Measurements from ENCODE around the gene IL9.

DNA sequence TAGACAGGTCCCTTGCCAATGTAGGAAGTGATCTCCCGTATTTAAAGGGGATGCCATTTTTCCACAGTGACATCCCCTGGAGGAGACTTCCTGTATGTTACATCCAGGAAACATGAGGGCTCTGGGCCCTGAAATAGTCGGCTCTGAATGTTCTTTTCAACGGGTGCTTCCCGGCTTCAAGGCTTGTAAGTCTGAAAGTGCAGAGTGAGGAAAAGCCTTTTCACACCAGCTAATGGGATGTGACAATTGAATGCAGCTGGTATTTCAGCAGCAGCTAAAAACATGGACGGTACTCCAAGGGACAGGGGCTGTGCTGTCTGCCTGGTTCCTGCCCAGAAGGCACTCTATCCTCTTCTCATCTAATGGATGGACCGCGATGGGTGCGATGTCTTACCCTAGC lies 1.4 kb downstream of the IL9 start:
- TF ChIP-seq SUZ12 (IDR thresholded peaks at IDR 0.05; ENCODE audit: extremely low read depth, insufficient read depth, insufficient read length) (no peak), YY1 (IDR thresholded peaks at IDR 0.05; ENCODE audit: insufficient read depth, insufficient read length) (no peak)

All from NT2/D1 (cell line).